IMR-90 (cell line): ENCODE results near the gene LY6G6D. TPM values are rescaled to one million over a fixed set of nuclear protein-coding genes. Genes with fewer than 3 reads are reported as not detected.
A peak's percentile ranks its signal among the peaks of the same experiment; 100 is the strongest.

Experiments used
- ATAC-seq: fragments of 200-7000 bp; cut with Tn5 transposase; 2 replicates; pipeline ENCODE4 v1.9.1; 2020; ENCODE audit warnings: low read depth, mild to moderate bottlenecking, moderate library complexity
- BruUV-seq: library from RNA; stranded (reverse); fragments of 400-500 nt; replicated peaks from 2 replicates; lab custom pipeline; 2021; lab: Mats Ljungman, UMichigan
- CTCF ChIA-PET: fragments of 300-600 bp; formaldehyde crosslinking; extraction: SDS; loops from one replicate; lab custom pipeline; 2021; ENCODE audit warnings: antibody characterized with exemption; lab: Yijun Ruan, JAX
- POLR2A ChIA-PET: fragments of 300-600 bp; sonication (Branson Sonifier 250); formaldehyde crosslinking; loops from one replicate; lab custom pipeline; 2022; ENCODE audit warnings: antibody characterized with exemption; ENCODE audit not compliant: unreplicated experiment; lab: Charles Lee
- DNase-seq: peaks from one replicate; pipeline ENCODE4 v3.0.0; 2013
- H2AFZ ChIP-seq: replicated peaks from 2 replicates; pipeline ENCODE3; 2013; ENCODE audit warnings: low read length, mild to moderate bottlenecking; ENCODE audit not compliant: poor library complexity
- H2AK5ac ChIP-seq: 2 replicates; pipeline ENCODE4 v1.6.1; 2013; ENCODE audit warnings: low read depth, low read length, inconsistent platforms
- H2AK9ac ChIP-seq: replicated peaks from 2 replicates; pipeline ENCODE3; 2013; ENCODE audit warnings: mild to moderate bottlenecking, low read depth, low read length, moderate library complexity; ENCODE audit not compliant: poor library complexity
- H2BK120ac ChIP-seq: 2 replicates; pipeline ENCODE4 v1.6.1; 2013; ENCODE audit warnings: low read depth, low read length, inconsistent platforms
- H2BK15ac ChIP-seq: 3 replicates; pipeline ENCODE4 v1.6.1; 2013; ENCODE audit warnings: low read depth, low read length, inconsistent platforms
- H2BK20ac ChIP-seq: 2 replicates; pipeline ENCODE4 v1.6.1; 2013; ENCODE audit warnings: low read depth, mild to moderate bottlenecking, inconsistent platforms, low read length, moderate library complexity
- H2BK5ac ChIP-seq: 2 replicates; pipeline ENCODE4 v1.6.1; 2013; ENCODE audit warnings: mild to moderate bottlenecking, low read depth, low read length, inconsistent platforms; ENCODE audit not compliant: poor library complexity, severe bottlenecking
- H3K14ac ChIP-seq: replicated peaks from 2 replicates; pipeline ENCODE4 v1.6.1; 2013; ENCODE audit warnings: low read depth, low read length, inconsistent platforms
- H3K18ac ChIP-seq: 2 replicates; pipeline ENCODE4 v1.6.1; 2013; ENCODE audit warnings: low read depth, low read length, control low read depth
- H3K23ac ChIP-seq: 2 replicates; pipeline ENCODE4 v1.6.1; 2013; ENCODE audit warnings: low read depth, low read length, inconsistent platforms
- H3K27ac ChIP-seq: 2 replicates; pipeline ENCODE4 v1.5.1; 2013; ENCODE audit warnings: mild to moderate bottlenecking, control low read depth, low read length; ENCODE audit not compliant: insufficient read depth
- H3K27me3 ChIP-seq: 2 replicates; pipeline ENCODE4 v1.6.1; 2013; ENCODE audit warnings: low read length; ENCODE audit not compliant: control insufficient read depth, insufficient read depth
- H3K36me3 ChIP-seq: 2 replicates; pipeline ENCODE4 v1.6.1; 2013; ENCODE audit warnings: low read length, mixed read lengths; ENCODE audit not compliant: control insufficient read depth, insufficient read depth
- H3K4ac ChIP-seq: 2 replicates; pipeline ENCODE4 v1.6.1; 2013; ENCODE audit warnings: low read depth, low read length, inconsistent platforms
- H3K4me1 ChIP-seq: 2 replicates; pipeline ENCODE4 v1.6.1; 2013; ENCODE audit warnings: low read length, mixed read lengths; ENCODE audit not compliant: control insufficient read depth, insufficient read depth
- H3K4me2 ChIP-seq: 2 replicates; pipeline ENCODE4 v1.6.1; 2013; ENCODE audit warnings: low read depth, mild to moderate bottlenecking, control low read depth, low read length, moderate library complexity
- H3K4me3 ChIP-seq: 2 replicates; pipeline ENCODE4 v1.5.1; 2013; ENCODE audit warnings: low read depth, mild to moderate bottlenecking, control low read depth, low read length, moderate library complexity; ENCODE audit not compliant: insufficient read depth
- H3K56ac ChIP-seq: 2 replicates; pipeline ENCODE4 v1.6.1; 2013; ENCODE audit warnings: low read length, inconsistent platforms; ENCODE audit not compliant: insufficient read depth; ENCODE audit errors: extremely low read depth
- H3K79me1 ChIP-seq, 2 experiments: 2 replicates each; pipeline ENCODE4 v1.6.1; 2013; ENCODE audit warnings: low read length in 2 of 2, inconsistent platforms in 1 of 2, low read depth in 1 of 2
- H3K9ac ChIP-seq: 2 replicates; pipeline ENCODE4 v1.6.1; 2013; ENCODE audit warnings: low read depth, low read length, control low read depth
- H3K9me1 ChIP-seq: 2 replicates; pipeline ENCODE4 v1.6.1; 2013; ENCODE audit warnings: low read length, inconsistent platforms; ENCODE audit not compliant: insufficient read depth
- H3K9me3 ChIP-seq: 2 replicates; pipeline ENCODE4 v1.6.1; 2013; ENCODE audit warnings: low read length; ENCODE audit not compliant: control insufficient read depth, insufficient read depth
- H4K20me1 ChIP-seq: 2 replicates; pipeline ENCODE4 v1.6.1; 2013; ENCODE audit warnings: low read length, inconsistent platforms; ENCODE audit not compliant: insufficient read depth
- H4K5ac ChIP-seq: 2 replicates; pipeline ENCODE4 v1.6.1; 2013; ENCODE audit warnings: mild to moderate bottlenecking, low read depth, low read length, control low read depth
- H4K8ac ChIP-seq, 2 experiments: 2 replicates each; pipeline ENCODE4 v1.6.1; 2013; ENCODE audit warnings: low read depth in 2 of 2, low read length in 2 of 2, control low read depth in 1 of 2, inconsistent platforms in 1 of 2
- H4K91ac ChIP-seq: 2 replicates; pipeline ENCODE4 v1.6.1; 2013; ENCODE audit warnings: low read depth, low read length, inconsistent platforms; ENCODE audit not compliant: insufficient read depth
- BHLHE40 ChIP-seq: fragments of 150-350 bp; IDR thresholded peaks from 2 replicates; pipeline ENCODE4 v1.6.1; 2016; ENCODE audit warnings: mild to moderate bottlenecking, low read depth, low read length
- RAD21 ChIP-seq: IDR thresholded peaks from 2 replicates; pipeline ENCODE4 v1.6.1; 2012; ENCODE audit warnings: low read length, improper control_type of control experiment
- WGBS, 2 experiments: methylation state at CpG; one replicate each; pipeline versions ENCODE4 v1.1.5 to v1.1.7; 2013; ENCODE audit warnings: missing lambda C conversion rate in 2 of 2; ENCODE audit not compliant: insufficient read length in 1 of 2; ENCODE audit errors: extremely low coverage in 2 of 2; 5-methylcytosine and 5-hydroxymethylcytosine counted together
- dilution Hi-C: fragments of 300-500 bp; cut with HindIII; formaldehyde crosslinking; loops from one replicate; pipeline ENCODE4 v1.14.3; 2018; ENCODE audit warnings: low sequenced_read_pairs; ENCODE audit not compliant: unreplicated experiment
- in situ Hi-C: fragments of 300-500 bp; cut with MboI; formaldehyde crosslinking; loops from 3 replicates; pipeline ENCODE4 v1.14.3; 2019; ENCODE audit warnings: low sequenced_read_pairs, inconsistent platforms, mixed read lengths
- intact Hi-C: fragments of 100-400 bp; cut with micrococcal nuclease; formaldehyde crosslinking; loops from 2 replicates; pipeline ENCODE4 v1.10.0; 2022
- polyA plus RNA-seq, 3 experiments: library from polyadenylated mRNA; depleted of rRNA; stranded (reverse); fragments of >200 nt; gene quantifications; 2 replicates each; pipeline ENCODE4 v1.2.3, GENCODE V29; 2012; ENCODE audit warnings: low replicate concordance in 1 of 3
- total RNA-seq: library from RNA; depleted of rRNA; stranded (reverse); fragments of >200 nt; gene quantifications from 2 replicates; pipeline ENCODE4 v1.2.3, GENCODE V29; 2012
- TF ChIP-seq, protein P1 (sequence below): conservative IDR thresholded peaks from 2 replicates; pipeline ENCODE4 v1.5.1; 2012; ENCODE audit warnings: mild to moderate bottlenecking, low read depth, low read length, improper control_type of control experiment

LY6G6D gene
- total and polyA plus RNA-seq, 2 of the 4 experiments (the other 2 are of a cell fraction): not detected

DNA sequence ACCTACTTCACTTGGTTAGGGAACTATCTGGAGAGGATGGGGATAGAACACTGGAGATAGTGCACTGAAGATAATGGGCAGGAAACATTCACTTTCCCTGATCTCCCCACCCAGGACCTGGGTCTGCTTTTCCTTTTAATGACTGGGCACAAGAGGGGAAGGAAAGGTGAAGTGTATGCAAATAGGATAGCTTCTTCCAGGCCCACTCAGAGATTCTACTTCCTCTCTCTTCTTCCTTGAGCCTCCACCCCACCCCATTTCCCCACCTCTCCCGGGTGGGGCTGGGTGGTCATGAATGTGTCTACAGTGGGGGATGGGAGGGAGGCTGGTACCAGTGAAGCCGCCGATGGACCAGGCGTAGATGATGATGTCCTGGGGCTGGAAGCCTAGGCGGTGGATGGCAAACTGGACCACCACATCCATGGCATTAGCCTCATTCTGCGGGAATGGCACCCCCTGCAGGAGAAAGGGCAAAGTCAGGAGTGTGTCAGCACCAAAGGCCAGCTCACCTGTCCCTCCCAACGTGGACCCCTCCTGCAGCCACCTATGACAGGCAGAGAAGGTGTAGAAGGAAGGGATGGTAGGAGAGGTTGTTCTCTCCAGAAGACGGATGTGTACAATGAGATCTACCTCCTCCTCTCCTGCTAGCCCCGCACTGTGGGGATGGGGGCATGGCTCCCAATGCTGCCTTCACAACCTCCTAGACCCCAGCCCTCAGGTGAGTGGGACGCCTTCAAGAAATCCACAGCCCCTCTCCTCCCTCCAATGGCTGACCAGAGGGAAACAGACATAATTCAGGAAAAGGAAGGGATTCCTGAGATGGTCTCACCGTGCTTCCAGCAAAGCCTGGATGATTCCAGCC lies 25.7 kb upstream of the LY6G6D start:
- Histone ChIP-seq H2BK20ac (no peak overlapping the region), H4K8ac (no peak overlapping the region), H2BK5ac (no peak overlapping the region), H3K36me3 (peaks cover 72% of the 10 kb centered on the region), H2AK9ac (no peak overlapping the region), H4K5ac (no peak overlapping the region), H4K20me1 (no peaks in the 10 kb centered on the region), H3K4ac (no peak overlapping the region), H3K27me3 (no peaks in the 10 kb centered on the region), H3K14ac (no peak overlapping the region), H2BK120ac (no peak overlapping the region), H3K4me1 (no peaks in the 10 kb centered on the region), H3K4me2 (no peak overlapping the region), H3K56ac (no peak overlapping the region), H2AK5ac (no peak overlapping the region), H3K18ac (no peak overlapping the region), H3K9me3 (no peaks in the 10 kb centered on the region), H3K9me1 (no peaks in the 10 kb centered on the region), H3K4me3 (no peak overlapping the region), H4K91ac (no peak overlapping the region), H2AFZ (no peak overlapping the region), H3K79me1 (peaks cover 4 to 6% of the 10 kb centered on the region in 2 experiments; a peak in 2 of 4 replicates), H3K23ac (no peak overlapping the region), H2BK15ac (no peak overlapping the region), H3K27ac (no peak overlapping the region), H3K9ac (no peak overlapping the region)
- WGBS, 2 experiments: 60% methylated on average over 1 of the region's 11 CpGs; no CpG with 5 or more reads in 1 of the 2 experiments
- TF ChIP-seq BHLHE40 (no peak), RAD21 (no peak)
- TF ChIP-seq, protein P1, sequence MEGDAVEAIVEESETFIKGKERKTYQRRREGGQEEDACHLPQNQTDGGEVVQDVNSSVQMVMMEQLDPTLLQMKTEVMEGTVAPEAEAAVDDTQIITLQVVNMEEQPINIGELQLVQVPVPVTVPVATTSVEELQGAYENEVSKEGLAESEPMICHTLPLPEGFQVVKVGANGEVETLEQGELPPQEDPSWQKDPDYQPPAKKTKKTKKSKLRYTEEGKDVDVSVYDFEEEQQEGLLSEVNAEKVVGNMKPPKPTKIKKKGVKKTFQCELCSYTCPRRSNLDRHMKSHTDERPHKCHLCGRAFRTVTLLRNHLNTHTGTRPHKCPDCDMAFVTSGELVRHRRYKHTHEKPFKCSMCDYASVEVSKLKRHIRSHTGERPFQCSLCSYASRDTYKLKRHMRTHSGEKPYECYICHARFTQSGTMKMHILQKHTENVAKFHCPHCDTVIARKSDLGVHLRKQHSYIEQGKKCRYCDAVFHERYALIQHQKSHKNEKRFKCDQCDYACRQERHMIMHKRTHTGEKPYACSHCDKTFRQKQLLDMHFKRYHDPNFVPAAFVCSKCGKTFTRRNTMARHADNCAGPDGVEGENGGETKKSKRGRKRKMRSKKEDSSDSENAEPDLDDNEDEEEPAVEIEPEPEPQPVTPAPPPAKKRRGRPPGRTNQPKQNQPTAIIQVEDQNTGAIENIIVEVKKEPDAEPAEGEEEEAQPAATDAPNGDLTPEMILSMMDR: 0 out of 2 replicates have a peak, but pooled peaks have one; percentile 26
- dilution Hi-C loops (no loop called here), intact Hi-C loops (no loop called here), in situ Hi-C loops (loop anchor here (10.0 kb wide), 2 partner anchors 145 to 255 kb away; partner anchors contain the start of gene CFB)
- POLR2A ChIA-PET: no interaction called here
- CTCF ChIA-PET: interaction anchor here (0.8 kb wide), 1 partner anchor 13 kb away, joined by 3 read pairs; no protein-coding TSS in a partner anchor
- no peak for DNase-seq
- ATAC-seq: peak; percentile 48; the same call in 1 of the 2 replicates
- no TSS peak for BruUV-seq
